HepG2 (cell line): ENCODE measurements around the gene ADAMTS13. TPM values are rescaled to one million over a fixed set of nuclear protein-coding genes. Genes with fewer than 3 reads are reported as not detected.
A peak's percentile ranks its signal among the peaks of the same experiment; 100 is the strongest.

Experiments used
- AKAP8 ChIP-seq: sonication (generic); formaldehyde crosslinking; IDR thresholded peaks from 2 replicates; pipeline ENCODE4 v1.5.1; 2020; ENCODE audit warnings: mild to moderate bottlenecking, missing genetic modification reagents
- ATM ChIP-seq: fragments of 450-650 bp; IDR thresholded peaks from 2 replicates; pipeline ENCODE4 v1.7.1; 2017; ENCODE audit warnings: mild to moderate bottlenecking, borderline replicate concordance
- ELF1 ChIP-seq: sonication (generic); formaldehyde crosslinking; IDR thresholded peaks from 2 replicates; pipeline ENCODE4 v1.4.0; 2020; ENCODE audit warnings: missing genetic modification reagents
- FOXK2 ChIP-seq: fragments of 450-650 bp; IDR thresholded peaks from 2 replicates; pipeline ENCODE4 v1.6.1; 2016
- FOXM1 ChIP-seq: sonication (generic); formaldehyde crosslinking; IDR thresholded peaks from 2 replicates; pipeline ENCODE4 v1.5.0; 2020; ENCODE audit warnings: missing genetic modification reagents
- HOXA3 ChIP-seq: sonication (generic); formaldehyde crosslinking; IDR thresholded peaks from 2 replicates; pipeline ENCODE4 v1.5.0; 2020; ENCODE audit warnings: missing genetic modification reagents
- MED13 ChIP-seq: sonication (generic); formaldehyde crosslinking; IDR thresholded peaks from 2 replicates; pipeline ENCODE4 v1.5.0; 2020; ENCODE audit warnings: missing genetic modification reagents
- PITX1 ChIP-seq: sonication (generic); formaldehyde crosslinking; IDR thresholded peaks from 2 replicates; pipeline ENCODE4 v1.5.1; 2020; ENCODE audit warnings: mild to moderate bottlenecking, missing genetic modification reagents
- POLR2G ChIP-seq: fragments of 200-400 bp; formaldehyde crosslinking; IDR thresholded peaks from 2 replicates; pipeline ENCODE4 v1.6.1; 2018; ENCODE audit warnings: mild to moderate bottlenecking, low read depth, low read length, moderate library complexity
- PRMT3 ChIP-seq: sonication (generic); formaldehyde crosslinking; IDR thresholded peaks from 2 replicates; pipeline ENCODE4 v1.8.1; 2022; ENCODE audit warnings: low read depth, mild to moderate bottlenecking, moderate library complexity, missing genetic modification reagents, borderline replicate concordance
- RCOR2 ChIP-seq: IDR thresholded peaks from 2 replicates; pipeline ENCODE4 v1.6.1; 2016; ENCODE audit warnings: missing biosample characterization, missing genetic modification reagents
- RFXANK ChIP-seq: IDR thresholded peaks from 2 replicates; pipeline ENCODE4 v1.6.1; 2016
- SCMH1 ChIP-seq: sonication (generic); formaldehyde crosslinking; IDR thresholded peaks from 2 replicates; pipeline ENCODE4 v1.9.0; 2021; ENCODE audit warnings: missing genetic modification reagents, mild to moderate bottlenecking, borderline replicate concordance
- SOX6 ChIP-seq, 2 experiments: fragments of 450-650 bp in 1 of 2; sonication (generic) in 1 of 2; formaldehyde crosslinking in 1 of 2; IDR thresholded peaks; 2 replicates each; pipeline versions ENCODE4 v1.4.0 to v1.6.1; 2017 to 2020; ENCODE audit warnings: antibody characterized with exemption in 1 of 2, mild to moderate bottlenecking in 1 of 2, missing genetic modification reagents in 1 of 2
- THYN1 ChIP-seq: sonication (generic); formaldehyde crosslinking; IDR thresholded peaks from 2 replicates; pipeline ENCODE4 v1.8.1; 2023; ENCODE audit warnings: low read depth, mild to moderate bottlenecking, moderate library complexity, missing genetic modification reagents, borderline replicate concordance
- ZFP41 ChIP-seq: sonication (generic); formaldehyde crosslinking; IDR thresholded peaks from 2 replicates; pipeline ENCODE4 v1.4.0; 2020; ENCODE audit warnings: mild to moderate bottlenecking, missing genetic modification reagents, borderline replicate concordance
- ZNF136 ChIP-seq: sonication (generic); formaldehyde crosslinking; IDR thresholded peaks from 2 replicates; pipeline ENCODE4 v1.8.1; 2022; ENCODE audit warnings: low read depth, mild to moderate bottlenecking, moderate library complexity, missing genetic modification reagents
- ZNF234 ChIP-seq: sonication (generic); formaldehyde crosslinking; conservative IDR thresholded peaks from 2 replicates; pipeline ENCODE4 v1.5.1; 2020; ENCODE audit warnings: mild to moderate bottlenecking, missing genetic modification reagents
- ZNF264 ChIP-seq: sonication (generic); formaldehyde crosslinking; IDR thresholded peaks from 2 replicates; pipeline ENCODE4 v1.4.0; 2020; ENCODE audit warnings: missing genetic modification reagents
- ZNF296 ChIP-seq: sonication (generic); formaldehyde crosslinking; conservative IDR thresholded peaks from 2 replicates; pipeline ENCODE4 v1.5.0; 2020; ENCODE audit warnings: mild to moderate bottlenecking, missing genetic modification reagents
- ZNF558 ChIP-seq: sonication (generic); formaldehyde crosslinking; IDR thresholded peaks from 2 replicates; pipeline ENCODE4 v1.9.0; 2022; ENCODE audit warnings: mild to moderate bottlenecking, missing genetic modification reagents, borderline replicate concordance
- ZNF589 ChIP-seq: sonication (generic); formaldehyde crosslinking; conservative IDR thresholded peaks from 2 replicates; pipeline ENCODE4 v1.8.0; 2022; ENCODE audit warnings: mild to moderate bottlenecking, moderate library complexity, missing genetic modification reagents
- ZNF607 ChIP-seq: sonication (generic); formaldehyde crosslinking; IDR thresholded peaks from 2 replicates; pipeline ENCODE4 v1.5.1; 2020; ENCODE audit warnings: missing genetic modification reagents, mild to moderate bottlenecking, borderline replicate concordance
- ZNF788 ChIP-seq: sonication (generic); formaldehyde crosslinking; IDR thresholded peaks from 2 replicates; pipeline ENCODE4 v1.5.0; 2020; ENCODE audit warnings: mild to moderate bottlenecking, missing genetic modification reagents, borderline replicate concordance
- polyA plus RNA-seq, 8 experiments: library from polyadenylated mRNA; depleted of rRNA in 3 of 8; stranded (reverse) in 7 of 8; unstranded in 1 of 8; fragments of >200 nt; fragmentation: Illumina TruSeq in 4 of 8; extraction: Trizol in 4 of 8; gene quantifications; 2 replicates each; pipeline versions ENCODE4 v1.2.1 to v1.2.3, GENCODE V29; 2011 to 2016; ENCODE audit warnings: low read depth in 4 of 8, missing spikeins in 1 of 8, mixed read lengths in 1 of 8; ENCODE audit not compliant: insufficient read depth in 1 of 8
- total RNA-seq, 5 experiments: library from RNA; depleted of rRNA; stranded (reverse); fragments of >200 nt; fragmentation: Illumina TruSeq; extraction: Trizol; gene quantifications; 2 replicates each; pipeline ENCODE4 v1.2.3, GENCODE V29; 2016; ENCODE audit warnings: low read depth in 1 of 5
- TF ChIP-seq, protein P1 (sequence below): sonication (generic); formaldehyde crosslinking; IDR thresholded peaks from 2 replicates; pipeline ENCODE4 v1.4.0; 2020; ENCODE audit warnings: low read depth, mild to moderate bottlenecking, missing genetic modification reagents
- TF ChIP-seq, protein P2 (sequence below): IDR thresholded peaks from 2 replicates; pipeline ENCODE4 v1.6.1; 2016; ENCODE audit warnings: missing compliant biosample characterization, missing genetic modification reagents, borderline replicate concordance
- TF ChIP-seq, protein P3 (sequence below): sonication (generic); formaldehyde crosslinking; IDR thresholded peaks from 2 replicates; pipeline ENCODE4 v1.4.0; 2020; ENCODE audit warnings: mild to moderate bottlenecking, missing genetic modification reagents
- TF ChIP-seq, protein P4 (sequence below): sonication (generic); formaldehyde crosslinking; IDR thresholded peaks from 2 replicates; pipeline ENCODE4 v1.8.0; 2023; ENCODE audit warnings: mild to moderate bottlenecking, missing genetic modification reagents

Gene ADAMTS13
- total and polyA plus RNA-seq, 2 of the 13 experiments (the other 11 are each of a cell fraction or from before 2014, with no cell fraction given) = 0.91 to 4.5 TPM

DNA sequence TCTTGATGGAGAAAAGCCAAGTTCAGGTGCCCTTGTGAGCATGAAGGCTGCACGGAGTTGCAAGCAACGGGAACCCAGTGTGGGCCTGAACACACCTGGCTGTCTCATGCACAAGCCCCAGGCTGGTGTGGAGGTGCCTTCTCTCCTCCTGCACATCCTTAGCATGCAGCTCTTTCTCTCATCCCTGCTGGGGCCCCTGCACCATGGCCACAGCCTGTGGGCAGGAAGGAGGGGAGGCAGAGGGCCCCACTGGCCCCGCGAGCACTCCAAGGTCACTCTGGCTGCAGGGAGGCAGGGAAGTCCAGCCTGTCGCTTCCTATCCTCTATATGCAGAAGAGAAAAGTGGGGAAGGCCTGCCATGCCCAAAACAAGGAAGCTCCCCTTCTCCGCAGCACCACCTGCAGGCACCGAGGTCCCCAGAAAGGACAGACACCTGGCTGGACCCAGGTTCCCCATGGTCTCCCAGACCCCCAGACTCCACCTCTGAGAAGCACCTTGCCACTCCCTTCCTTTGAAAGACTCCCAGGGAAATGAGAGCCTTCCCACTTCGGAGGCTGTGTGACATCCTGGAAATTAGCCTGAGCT lies 27.4 kb upstream of the ADAMTS13 start (continued):
- TF ChIP-seq, protein P1, sequence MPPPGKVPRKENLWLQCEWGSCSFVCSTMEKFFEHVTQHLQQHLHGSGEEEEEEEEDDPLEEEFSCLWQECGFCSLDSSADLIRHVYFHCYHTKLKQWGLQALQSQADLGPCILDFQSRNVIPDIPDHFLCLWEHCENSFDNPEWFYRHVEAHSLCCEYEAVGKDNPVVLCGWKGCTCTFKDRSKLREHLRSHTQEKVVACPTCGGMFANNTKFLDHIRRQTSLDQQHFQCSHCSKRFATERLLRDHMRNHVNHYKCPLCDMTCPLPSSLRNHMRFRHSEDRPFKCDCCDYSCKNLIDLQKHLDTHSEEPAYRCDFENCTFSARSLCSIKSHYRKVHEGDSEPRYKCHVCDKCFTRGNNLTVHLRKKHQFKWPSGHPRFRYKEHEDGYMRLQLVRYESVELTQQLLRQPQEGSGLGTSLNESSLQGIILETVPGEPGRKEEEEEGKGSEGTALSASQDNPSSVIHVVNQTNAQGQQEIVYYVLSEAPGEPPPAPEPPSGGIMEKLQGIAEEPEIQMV (CRISPR knock-in tag) = no peak
- no peak; the same call in 1 of the 2 replicates for TF ChIP-seq ZNF788 (CRISPR knock-in tag)
- TF ChIP-seq, protein P2, sequence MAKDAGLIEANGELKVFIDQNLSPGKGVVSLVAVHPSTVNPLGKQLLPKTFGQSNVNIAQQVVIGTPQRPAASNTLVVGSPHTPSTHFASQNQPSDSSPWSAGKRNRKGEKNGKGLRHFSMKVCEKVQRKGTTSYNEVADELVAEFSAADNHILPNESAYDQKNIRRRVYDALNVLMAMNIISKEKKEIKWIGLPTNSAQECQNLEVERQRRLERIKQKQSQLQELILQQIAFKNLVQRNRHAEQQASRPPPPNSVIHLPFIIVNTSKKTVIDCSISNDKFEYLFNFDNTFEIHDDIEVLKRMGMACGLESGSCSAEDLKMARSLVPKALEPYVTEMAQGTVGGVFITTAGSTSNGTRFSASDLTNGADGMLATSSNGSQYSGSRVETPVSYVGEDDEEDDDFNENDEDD (CRISPR knock-in tag) = no peak
- TF ChIP-seq ATM = no peak
- no peak for TF ChIP-seq ZNF296 (CRISPR knock-in tag)
- TF ChIP-seq ZNF558 = no peak
- no peak for TF ChIP-seq ZNF136 (CRISPR knock-in tag)
- TF ChIP-seq RFXANK = no peak
- no peak for TF ChIP-seq ZNF234 (CRISPR knock-in tag)
- TF ChIP-seq FOXK2 = no peak
- TF ChIP-seq ZNF589 (CRISPR knock-in tag) = no peak
- TF ChIP-seq HOXA3 = peak; percentile 41; the same call in 1 of the 2 replicates
- TF ChIP-seq THYN1 (CRISPR knock-in tag) = no peak
- TF ChIP-seq SCMH1 (CRISPR knock-in tag) = no peak
- TF ChIP-seq PITX1 (CRISPR knock-in tag) = no peak
- no peak for TF ChIP-seq ZNF264 (CRISPR knock-in tag)
- 0 out of 2 replicates have a peak, but pooled peaks have one; percentile 37 for TF ChIP-seq AKAP8 (CRISPR knock-in tag)
- TF ChIP-seq, protein P3, sequence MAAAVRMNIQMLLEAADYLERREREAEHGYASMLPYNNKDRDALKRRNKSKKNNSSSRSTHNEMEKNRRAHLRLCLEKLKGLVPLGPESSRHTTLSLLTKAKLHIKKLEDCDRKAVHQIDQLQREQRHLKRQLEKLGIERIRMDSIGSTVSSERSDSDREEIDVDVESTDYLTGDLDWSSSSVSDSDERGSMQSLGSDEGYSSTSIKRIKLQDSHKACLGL (CRISPR knock-in tag) = no peak
- TF ChIP-seq PRMT3 (CRISPR knock-in tag) = no peak
- TF ChIP-seq SOX6 (IDR thresholded peaks at IDR 0.05) = no peak
- TF ChIP-seq SOX6 (CRISPR knock-in tag; IDR thresholded peaks at IDR 0.05) = peak; percentile 47; the same call in 1 of the 2 replicates
- no peak for TF ChIP-seq POLR2G
- TF ChIP-seq FOXM1 = no peak
- TF ChIP-seq, protein P4, sequence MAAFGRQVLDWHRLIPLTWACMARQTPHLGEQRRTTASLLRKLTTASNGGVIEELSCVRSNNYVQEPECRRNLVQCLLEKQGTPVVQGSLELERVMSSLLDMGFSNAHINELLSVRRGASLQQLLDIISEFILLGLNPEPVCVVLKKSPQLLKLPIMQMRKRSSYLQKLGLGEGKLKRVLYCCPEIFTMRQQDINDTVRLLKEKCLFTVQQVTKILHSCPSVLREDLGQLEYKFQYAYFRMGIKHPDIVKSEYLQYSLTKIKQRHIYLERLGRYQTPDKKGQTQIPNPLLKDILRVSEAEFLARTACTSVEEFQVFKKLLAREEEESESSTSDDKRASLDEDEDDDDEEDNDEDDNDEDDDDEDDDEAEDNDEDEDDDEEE (CRISPR knock-in tag) = no peak
- no peak for TF ChIP-seq MED13 (CRISPR knock-in tag)
- no peak for TF ChIP-seq ZFP41
- TF ChIP-seq RCOR2 (CRISPR knock-in tag) = 0 out of 2 replicates have a peak, but pooled peaks have one; percentile 29
- peak; percentile 31; the same call in 1 of the 2 replicates for TF ChIP-seq ELF1
- TF ChIP-seq ZNF607 (CRISPR knock-in tag) = no peak; the same call in 1 of the 2 replicates
